ENCODE data around the gene ARPP19. TPM values are rescaled to one million over a fixed set of nuclear protein-coding genes. Genes with fewer than 3 reads are reported as not detected.

ARPP19 gene
- total and polyA plus RNA-seq, 9 of the 15 experiments (the other 6 are each of a cell fraction or from before 2014, with no cell fraction given), result 33.3 to 102 (median 60.5) TPM

GRCh38 chr15:52556524-52557273 is 12.1 kb downstream of the ARPP19 start (continued):
- no peak for TF ChIP-seq CTCF (IDR thresholded peaks at IDR 0.05 in 2 of 3, conservative IDR thresholded peaks at IDR 0.05 in 1 of 3; ENCODE audit: insufficient read depth in 2 of 3, low read depth in 1 of 3, low read length in 3 of 3)
- TF ChIP-seq ZC3H8 (IDR thresholded peaks at IDR 0.05), result no peak
- TF ChIP-seq LEF1 (IDR thresholded peaks at IDR 0.05), result peak; percentile 16; the same call in 1 of the 2 replicates
- no peak for TF ChIP-seq PTBP1 (IDR thresholded peaks at IDR 0.05; ENCODE audit: low read depth, low read length)
- no peak for TF ChIP-seq ZFP91 (CRISPR knock-in tag; IDR thresholded peaks at IDR 0.05)
- TF ChIP-seq ZNF277 (CRISPR knock-in tag; IDR thresholded peaks at IDR 0.05; ENCODE audit: borderline replicate concordance), result no peak
- TF ChIP-seq ZNF263 (CRISPR knock-in tag; IDR thresholded peaks at IDR 0.05; ENCODE audit: borderline replicate concordance), result no peak
- TF ChIP-seq RBM34 (IDR thresholded peaks at IDR 0.05; ENCODE audit: borderline replicate concordance, insufficient read depth, low read length), result no peak
- no peak for TF ChIP-seq NFATC3 (IDR thresholded peaks at IDR 0.05)
- peak; percentile 61 for TF ChIP-seq TCF3 (CRISPR knock-in tag; IDR thresholded peaks at IDR 0.05)
- peak in 1 of 2 experiments; percentile 82; a peak in 2 of 4 replicates for TF ChIP-seq FOXA3 (CRISPR knock-in tag; conservative IDR thresholded peaks at IDR 0.05 in 1 of 2, IDR thresholded peaks at IDR 0.05 in 1 of 2)
- TF ChIP-seq MCM3 (IDR thresholded peaks at IDR 0.05), result no peak
- no peak for TF ChIP-seq SRF (CRISPR knock-in tag; IDR thresholded peaks at IDR 0.05)
- TF ChIP-seq SMARCE1 (IDR thresholded peaks at IDR 0.05), result peak; percentile 39; the same call in 1 of the 2 replicates
- no peak for TF ChIP-seq ZHX1 (conservative IDR thresholded peaks at IDR 0.05; ENCODE audit: low read length)
- peak; percentile 53 for TF ChIP-seq EP300 (IDR thresholded peaks at IDR 0.05; ENCODE audit: low read length)
- no peak for TF ChIP-seq CTCFL (IDR thresholded peaks at IDR 0.05; ENCODE audit: borderline replicate concordance, insufficient read depth, low read depth, low read length, poor library complexity, severe bottlenecking)
- TF ChIP-seq GTF2F1 (IDR thresholded peaks at IDR 0.05; ENCODE audit: low read depth, low read length), result no peak
